Occipital lobe (tissue), 2 donors: ENCODE data around the gene LIMS3. TPM values are rescaled to one million over a fixed set of nuclear protein-coding genes. Genes with fewer than 3 reads are reported as not detected.
"Not testable (repeated sequence)": the region's sequence is repeated elsewhere in the genome, so short reads cannot be mapped to it uniquely, and the experiment has no call there.

ENCODE experiments used
- DNase-seq: peaks from one replicate; lab custom pipeline; 2025; lab: John Stamatoyannopoulos, UW
- total RNA-seq: library from RNA; depleted of rRNA; stranded (reverse); fragments of >200 nt; gene quantifications from one replicate; pipeline ENCODE4 v1.2.3, GENCODE V29; 2014

The LIMS3 gene, protein sequence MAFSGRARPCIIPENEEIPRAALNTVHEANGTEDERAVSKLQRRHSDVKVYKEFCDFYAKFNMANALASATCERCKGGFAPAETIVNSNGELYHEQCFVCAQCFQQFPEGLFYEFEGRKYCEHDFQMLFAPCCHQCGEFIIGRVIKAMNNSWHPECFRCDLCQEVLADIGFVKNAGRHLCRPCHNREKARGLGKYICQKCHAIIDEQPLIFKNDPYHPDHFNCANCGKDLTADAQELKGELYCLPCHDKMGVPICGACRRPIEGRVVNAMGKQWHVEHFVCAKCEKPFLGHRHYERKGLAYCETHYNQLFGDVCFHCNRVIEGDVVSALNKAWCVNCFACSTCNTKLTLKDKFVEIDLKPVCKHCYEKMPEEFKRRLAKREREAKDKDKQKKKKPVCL
- 2.3 TPM for total RNA-seq

DNA sequence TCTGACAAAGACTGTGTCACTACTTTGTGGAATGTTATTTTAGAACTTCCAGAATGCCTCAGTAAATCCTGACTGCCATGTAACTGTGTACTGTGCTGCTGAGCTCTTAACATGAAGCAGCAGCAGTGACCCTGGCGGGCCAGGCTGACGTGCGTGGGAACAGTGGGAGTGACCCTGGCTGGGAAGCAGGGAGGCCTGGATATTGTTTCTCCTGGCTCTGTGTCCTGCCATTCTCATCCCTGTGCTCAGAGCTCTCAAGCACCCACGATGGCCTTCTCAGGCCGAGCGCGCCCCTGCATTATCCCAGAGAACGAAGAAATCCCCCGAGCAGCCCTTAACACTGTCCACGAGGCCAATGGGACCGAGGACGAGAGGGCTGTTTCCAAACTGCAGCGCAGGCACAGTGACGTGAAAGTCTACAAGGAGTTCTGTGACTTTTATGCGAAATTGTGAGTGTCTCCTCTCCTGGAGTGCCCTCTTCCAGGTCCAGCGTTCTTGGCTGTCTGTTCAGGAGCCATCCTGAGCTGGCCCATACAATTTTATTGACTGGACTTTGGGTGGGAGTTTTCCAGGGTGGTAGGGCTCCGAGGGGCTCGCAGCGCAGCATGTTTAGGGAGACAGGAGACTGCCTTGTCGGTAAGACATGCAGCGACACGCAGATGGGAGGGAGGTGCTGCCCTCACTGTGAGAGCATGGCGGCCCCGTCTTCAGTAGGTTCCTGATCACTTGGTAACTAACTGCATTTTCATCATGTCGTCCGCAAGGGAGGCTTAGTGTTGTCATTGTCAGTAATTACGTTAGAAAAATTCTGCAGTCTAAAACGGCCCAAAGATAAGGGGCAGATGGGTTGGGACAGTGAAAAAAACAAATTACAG, at the start of gene LIMS3:
LIMS3 (plus strand) TSS at position 227 of the 875 bp plus-strand sequence; CDS start at position 268, 41 bp downstream.
- DNase-seq, result not testable (repeated sequence)

DNA sequence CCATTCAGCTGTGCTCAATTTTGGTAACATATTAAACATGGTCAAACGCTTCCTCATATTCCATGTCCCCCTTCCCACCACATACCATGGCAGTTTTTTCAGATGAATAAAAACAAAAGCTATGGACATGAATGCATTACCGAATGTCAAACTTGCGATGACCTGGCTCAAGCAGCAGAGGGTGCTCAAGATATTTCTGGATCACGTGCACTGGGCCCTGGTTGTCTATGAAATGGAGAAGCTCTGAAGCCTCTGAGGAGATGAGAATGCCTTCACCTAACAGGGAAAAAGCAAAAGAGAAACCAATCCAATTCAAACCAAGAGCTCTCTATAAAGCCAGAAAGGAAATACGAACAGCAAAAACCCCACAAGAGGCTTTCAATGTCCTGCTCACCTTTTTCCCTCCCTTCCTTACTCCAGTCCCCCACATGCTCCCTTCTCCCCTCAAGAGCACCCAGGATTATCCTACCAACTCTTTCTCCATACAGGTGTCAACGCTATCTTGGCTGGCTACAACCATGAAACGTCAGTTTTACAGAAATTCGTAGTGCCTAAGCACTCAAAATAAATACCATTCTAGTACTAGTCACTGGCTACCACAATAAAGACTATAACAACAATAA, 27.2 kb upstream of the LIMS3 start:
- not testable (repeated sequence) for DNase-seq

GRCh38 chr2:109876625-109877024, 21.9 kb upstream of the LIMS3 start:
- DNase-seq, result not testable (repeated sequence)

DNA sequence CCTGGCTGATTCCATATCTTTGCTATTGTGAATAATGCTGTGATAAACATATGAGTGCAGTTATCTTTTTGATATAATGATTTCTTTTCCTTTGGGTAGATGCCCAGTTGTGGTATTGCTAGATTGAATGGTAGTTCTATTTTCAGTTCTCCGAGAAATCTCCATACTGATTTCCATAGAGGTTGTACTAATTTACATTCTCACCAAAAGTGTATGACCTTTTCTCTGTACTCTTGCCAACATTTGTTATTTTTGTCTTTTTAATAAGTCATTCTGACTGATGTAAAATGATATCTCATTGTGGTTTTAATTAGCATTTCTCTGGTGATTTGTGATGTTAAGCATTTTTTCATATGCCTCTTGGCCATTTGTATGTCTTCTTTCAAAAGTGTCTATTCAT, 16.4 kb upstream of the LIMS3 start:
- DNase-seq, result not testable (repeated sequence)

- not testable (repeated sequence) for DNase-seq
Observed at GRCh38 chr2:109888414-109888813, 10.1 kb upstream of the LIMS3 start.

DNA sequence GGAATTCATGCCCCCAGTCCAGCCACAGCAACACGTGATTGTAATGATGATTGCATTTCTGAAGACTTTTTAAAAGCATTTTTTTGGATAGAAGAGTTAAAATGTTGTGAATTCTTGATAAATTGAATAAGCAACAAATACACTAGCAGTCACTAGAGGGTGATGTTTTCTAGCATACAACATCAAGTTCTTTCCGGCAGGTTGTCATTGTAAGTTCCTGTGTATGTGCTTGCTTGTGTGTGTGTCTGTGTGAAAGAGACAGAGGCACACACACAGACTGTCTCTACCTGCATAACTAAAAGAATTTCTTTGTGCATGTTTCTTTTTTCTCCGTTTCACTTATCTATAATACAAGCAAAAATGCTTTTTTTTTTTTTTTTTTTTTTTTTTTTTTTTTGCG, 8.6 kb upstream of the LIMS3 start:
- not testable (repeated sequence) for DNase-seq

DNA sequence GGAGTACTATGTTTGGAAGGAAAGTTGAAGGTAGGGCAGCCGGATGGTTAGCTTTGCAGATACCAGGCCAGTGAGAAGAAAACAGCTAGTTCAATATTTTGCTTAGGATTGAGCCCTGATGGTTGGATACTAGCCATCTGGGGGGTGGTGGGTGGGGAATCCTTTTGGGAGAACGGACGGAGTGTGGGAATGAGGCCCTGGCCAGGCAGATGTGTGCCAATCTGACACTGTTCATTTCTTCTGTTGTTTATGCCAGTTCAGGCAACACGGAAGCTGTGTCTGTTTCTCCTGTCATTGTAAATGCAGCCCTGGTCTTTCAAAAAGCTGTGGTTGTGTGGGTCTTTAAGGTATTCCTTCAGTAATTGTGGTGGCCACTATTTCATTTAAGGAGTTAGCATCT, 7.5 kb upstream of the LIMS3 start:
- DNase-seq, result not testable (repeated sequence)

DNA sequence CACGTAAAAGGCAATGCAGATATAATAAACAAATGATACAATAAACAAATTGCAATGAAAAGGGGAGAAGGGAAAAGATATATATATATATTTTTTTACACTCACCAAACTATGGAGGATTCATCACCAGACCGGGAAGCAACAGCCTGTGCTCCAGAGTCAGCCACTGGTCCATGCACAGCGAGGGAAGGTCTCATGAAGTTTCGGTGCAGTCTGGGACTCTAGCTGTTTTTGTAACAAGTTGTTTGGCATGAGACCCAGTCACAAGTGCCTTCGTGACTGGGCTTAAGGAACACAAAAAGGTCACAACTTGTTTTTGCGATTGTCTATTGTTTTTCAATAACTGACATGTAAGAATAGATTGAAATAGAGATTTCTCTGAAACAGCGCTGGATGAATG, 4.8 kb upstream of the LIMS3 start:
- DNase-seq, result not testable (repeated sequence)

DNA sequence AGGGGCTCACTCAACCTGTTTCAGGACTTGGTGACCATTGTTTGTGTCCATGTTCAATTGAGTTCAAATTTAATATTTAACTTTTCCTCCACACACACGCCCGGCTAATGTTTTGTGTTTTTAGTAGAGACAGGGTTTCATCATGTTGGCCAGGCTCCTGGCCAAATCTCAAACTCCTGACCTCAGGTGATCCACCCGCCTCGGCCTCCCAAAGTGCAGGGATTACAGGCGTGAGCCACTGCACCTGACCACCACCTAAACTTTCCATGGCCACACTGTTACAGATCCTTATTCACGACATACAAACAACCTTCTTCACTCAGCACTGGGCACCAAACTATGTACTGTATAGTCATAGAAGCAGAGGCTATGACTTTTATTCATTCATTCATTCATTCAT, 4.3 kb upstream of the LIMS3 start:
- DNase-seq, result not testable (repeated sequence)

DNA sequence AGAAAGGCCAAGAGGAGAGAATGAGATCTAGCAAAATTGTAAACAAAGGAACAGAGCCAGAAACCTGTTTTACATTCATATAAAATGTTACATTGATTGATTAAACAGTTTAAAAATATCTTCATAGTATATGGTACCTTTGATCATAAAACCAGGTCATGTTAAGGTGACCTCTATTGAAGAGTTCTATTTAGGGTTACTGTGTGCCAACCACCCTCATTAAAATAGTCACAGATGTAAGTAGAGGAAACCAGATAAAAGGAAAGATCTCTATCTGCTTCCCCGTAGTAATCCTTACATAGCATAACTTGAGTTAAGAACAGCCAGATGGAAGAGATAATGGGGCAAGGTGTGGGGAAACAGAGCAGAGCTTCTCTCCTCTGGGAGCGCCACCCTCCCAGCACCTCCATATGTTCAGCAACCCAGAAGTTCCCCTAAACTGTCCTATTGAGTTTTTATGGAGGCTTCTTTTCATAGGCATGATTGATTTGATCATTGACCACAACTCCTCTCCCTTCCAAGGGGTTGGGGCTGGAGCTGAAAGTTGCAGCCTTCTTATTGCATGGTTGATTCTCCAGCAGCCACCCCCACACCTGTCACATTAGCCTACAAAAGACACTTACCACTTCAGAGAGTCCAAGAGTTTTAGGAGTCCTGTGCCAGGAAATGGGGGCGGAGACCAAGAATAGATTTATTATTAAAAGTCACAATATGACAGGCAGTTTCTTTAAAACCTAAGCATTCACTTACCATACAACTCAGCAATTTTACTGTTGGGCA, 3.2 kb upstream of the LIMS3 start:
- DNase-seq, result not testable (repeated sequence)

DNA sequence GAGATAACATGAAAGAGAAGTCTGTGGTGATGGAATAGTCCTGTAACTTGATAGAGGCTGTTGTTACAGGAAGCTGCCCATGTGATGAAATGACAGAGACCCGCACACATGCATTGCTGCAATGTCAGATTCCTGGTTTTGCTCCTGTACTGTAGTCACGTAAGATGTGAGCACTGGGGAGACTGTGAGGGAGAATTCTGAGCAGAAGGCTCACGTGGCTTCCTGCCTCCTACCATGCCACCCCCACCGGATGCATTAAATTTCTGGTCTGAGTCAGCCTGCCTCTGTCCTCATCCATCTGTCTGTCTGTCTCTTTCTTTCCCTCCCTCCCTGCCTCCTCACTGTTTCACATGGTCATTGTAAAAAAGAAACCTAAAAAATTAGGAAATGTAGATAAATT, 2.3 kb upstream of the LIMS3 start:
- not testable (repeated sequence) for DNase-seq

GRCh38 chr2:109897769-109898461, 573 bp upstream of the LIMS3 start:
- not testable (repeated sequence) for DNase-seq

GRCh38 chr2:109905796-109906195, 7.3 kb downstream of the LIMS3 start:
- not testable (repeated sequence) for DNase-seq

DNA sequence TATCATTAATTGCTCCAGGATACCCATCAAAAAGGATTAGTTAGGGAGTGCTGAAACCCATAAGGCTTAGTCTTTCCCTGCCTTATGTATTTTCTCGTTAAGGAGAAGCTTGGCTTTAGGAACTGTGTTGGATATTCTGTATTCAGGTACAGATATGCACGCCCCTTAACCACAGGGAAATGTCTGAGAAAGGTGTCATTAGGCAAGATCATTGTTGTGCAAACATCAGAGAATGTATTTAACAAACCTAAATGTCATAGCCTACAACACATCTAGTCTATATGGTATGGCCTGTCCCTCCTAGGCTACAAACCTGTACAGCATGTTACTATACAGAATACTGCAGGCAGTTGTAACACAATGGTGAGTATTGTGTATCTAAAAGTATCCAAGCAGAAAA, 10.1 kb downstream of the LIMS3 start:
- DNase-seq, result not testable (repeated sequence)

- not testable (repeated sequence) for DNase-seq
Observed at GRCh38 chr2:109910789-109911188, 12.3 kb downstream of the LIMS3 start.

DNA sequence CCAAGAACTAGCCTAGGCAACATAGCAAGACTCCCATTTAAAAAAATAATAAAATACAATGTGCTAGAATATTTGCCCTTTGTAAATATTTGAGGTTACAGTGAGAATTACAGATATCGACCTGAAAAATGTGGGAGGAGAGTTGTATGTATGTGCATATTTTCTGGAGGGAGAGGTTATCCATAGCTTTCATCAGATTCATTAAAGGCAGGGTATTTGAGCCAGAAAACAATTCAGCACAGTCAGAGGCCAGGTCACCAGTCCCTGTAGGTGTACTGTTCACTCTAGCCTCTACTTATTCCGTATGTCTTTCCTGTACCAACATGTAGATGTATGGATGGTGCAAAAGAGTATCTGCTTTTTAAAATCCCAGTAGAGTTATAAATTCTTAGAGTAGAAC, 15.4 kb downstream of the LIMS3 start:
- not testable (repeated sequence) for DNase-seq

GRCh38 chr2:109914552-109914951, 16.1 kb downstream of the LIMS3 start:
- DNase-seq, result not testable (repeated sequence)

DNA sequence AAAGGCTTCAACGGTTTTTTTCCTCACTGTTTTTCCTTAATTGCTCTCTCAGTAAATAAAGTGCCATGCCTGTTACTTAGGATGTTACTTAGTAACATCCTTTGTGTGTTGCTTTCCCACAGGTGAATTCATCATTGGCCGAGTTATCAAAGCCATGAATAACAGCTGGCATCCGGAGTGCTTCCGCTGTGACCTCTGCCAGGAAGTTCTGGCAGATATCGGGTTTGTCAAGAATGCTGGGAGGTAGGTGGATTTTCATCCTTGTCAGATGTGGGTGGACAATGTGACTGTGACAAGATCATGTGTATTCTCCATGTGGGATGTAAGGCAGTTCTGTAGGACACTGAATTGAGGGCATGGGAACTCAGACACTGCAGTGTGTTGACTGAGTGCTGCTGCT, 17.3 kb downstream of the LIMS3 start:
- not testable (repeated sequence) for DNase-seq

DNA sequence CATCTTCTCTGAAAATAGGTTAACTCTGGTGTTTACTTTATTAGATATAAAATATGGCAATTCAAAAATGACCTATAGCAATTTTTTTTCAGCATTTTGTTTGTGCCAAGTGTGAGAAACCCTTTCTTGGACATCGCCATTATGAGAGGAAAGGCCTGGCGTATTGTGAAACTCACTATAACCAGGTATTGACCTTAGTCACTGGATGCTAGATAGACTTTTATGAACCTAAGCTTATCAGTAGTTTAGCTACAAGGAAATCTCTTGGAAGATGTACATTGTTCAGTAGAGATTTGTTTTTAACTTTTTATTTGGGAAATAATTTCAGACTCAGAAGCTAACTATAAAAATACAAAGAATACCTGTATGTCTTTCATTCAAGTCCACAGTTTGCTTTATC, 21.7 kb downstream of the LIMS3 start:
- not testable (repeated sequence) for DNase-seq
